COLO668 (cell line): ENCODE measurements around the gene EHD4.

Experiments
- DNase-seq: peaks from one replicate; lab custom pipeline; 2025; ENCODE audit not compliant: unreplicated experiment; lab: John Stamatoyannopoulos, UW

The EHD4 gene

DNA sequence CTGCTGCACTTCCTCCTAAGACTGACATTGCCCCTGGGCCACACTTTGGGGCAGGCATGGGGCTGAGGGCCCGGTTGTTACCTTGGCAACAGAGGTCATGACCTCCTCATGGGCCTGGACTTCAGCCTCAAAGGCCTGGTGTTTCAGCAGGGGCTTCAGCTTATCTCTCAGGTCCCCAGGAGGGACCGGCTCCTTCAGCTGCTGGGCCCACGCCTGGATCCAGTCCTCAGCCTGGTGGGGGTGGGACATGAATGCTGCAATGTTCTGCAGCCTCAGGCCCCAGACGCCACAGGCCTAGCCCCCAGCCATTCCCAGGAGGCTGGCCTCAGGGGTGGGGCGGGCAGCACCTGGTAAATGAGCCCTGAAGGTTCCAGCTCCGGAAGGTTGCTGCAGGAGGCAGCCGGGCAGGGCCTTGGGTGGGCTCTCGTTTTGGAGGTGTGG is 106.1 kb downstream of the EHD4 start:
- no peak for DNase-seq

GRCh38 chr15:41865490-41866055 is 106.8 kb downstream of the EHD4 start:
- DNase-seq = no peak

DNA sequence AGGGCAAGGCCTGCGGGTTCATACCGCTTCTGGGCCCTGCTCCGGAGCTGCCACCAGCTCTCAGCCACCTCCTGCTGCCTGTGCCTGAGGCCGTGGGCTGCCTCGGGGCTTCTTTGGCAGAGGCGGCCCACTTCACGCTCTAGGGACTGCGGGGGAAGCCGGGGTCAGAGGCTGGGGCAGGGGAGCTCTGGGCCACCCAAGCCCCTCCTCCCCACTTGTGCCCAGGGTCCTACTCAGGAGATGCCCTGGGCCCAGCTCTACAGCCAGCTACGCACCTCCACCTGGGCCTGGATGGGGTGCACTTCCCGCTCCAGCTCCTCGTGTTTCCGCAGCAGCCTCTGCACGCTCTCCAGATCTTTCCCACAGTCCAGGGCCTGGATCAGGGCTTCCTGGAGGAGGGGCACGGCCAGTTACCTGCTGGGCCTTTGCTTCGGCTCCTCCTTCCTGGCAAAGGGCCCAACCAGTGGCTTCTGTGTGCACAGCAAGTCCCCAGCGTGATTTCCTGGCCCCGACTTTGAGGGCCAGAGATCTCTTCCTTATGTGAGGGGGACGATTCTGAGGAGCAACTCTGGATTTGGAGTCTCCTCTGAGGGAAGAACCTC is 109.7 kb downstream of the EHD4 start:
- peak; percentile 46 for DNase-seq

GRCh38 chr15:41861736-41862356 is 110.5 kb downstream of the EHD4 start:
- DNase-seq = no peak

DNA sequence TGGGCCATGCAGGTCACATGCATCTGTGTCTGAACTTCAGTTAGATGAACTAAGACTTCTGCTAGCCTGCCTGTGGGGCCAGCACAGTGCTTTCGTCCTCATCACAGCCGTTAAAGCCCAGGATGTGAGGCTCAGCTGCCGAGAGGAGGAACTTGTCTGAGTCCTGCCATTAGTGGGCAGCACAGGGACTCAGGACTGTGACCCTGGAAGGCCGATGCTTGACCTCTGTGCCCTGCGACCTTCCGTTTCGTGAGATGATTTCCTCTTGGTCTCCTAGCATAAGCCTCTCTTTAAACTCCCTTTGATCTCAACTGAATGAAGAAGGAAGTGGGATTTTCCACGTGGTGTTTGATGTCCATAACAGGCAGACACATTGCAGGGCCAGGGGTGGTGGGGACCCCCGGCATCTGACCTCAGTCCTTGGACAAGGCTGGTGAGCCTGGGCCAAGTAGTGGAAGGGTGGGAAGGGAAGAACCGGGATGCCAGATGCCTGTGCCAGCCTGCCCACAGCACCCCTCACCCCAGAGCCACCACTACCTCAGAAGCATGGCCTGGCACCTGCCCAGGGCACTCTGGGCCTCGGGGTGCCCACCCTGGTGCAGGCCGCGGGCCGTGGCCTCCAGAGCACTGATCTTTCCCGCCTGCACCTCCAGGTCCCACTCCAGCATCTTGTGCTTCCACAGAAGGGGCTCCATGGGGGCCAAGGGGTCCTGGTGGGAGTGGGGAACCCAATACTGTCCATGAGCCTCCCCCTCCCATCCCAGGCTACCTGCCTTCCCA is 112.1 kb downstream of the EHD4 start:
- no peak for DNase-seq

DNA sequence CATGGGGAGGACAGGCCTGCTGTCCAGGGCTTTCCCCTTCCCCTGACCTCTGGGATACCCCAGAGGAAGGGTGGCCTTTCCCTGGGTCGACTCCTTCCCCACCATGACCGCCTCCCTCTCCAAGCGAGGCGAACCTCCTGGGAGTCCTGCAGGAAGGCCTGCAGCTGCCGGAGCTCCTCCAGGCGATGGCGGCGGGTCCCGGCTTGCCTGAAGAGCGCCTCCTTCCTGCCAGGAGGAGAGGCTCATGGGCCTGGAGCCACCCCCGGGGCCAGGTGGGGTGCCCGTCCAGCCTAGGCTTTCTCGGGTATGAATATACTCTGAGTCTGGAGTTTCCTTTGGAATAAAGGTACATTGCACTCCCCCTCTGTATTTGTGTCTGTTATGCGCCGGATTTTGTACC is 113.6 kb downstream of the EHD4 start:
- DNase-seq = no peak

GRCh38 chr15:41857316-41857715 is 115.0 kb downstream of the EHD4 start:
- no peak for DNase-seq

GRCh38 chr15:41856716-41857115 is 115.6 kb downstream of the EHD4 start:
- DNase-seq = no peak

DNA sequence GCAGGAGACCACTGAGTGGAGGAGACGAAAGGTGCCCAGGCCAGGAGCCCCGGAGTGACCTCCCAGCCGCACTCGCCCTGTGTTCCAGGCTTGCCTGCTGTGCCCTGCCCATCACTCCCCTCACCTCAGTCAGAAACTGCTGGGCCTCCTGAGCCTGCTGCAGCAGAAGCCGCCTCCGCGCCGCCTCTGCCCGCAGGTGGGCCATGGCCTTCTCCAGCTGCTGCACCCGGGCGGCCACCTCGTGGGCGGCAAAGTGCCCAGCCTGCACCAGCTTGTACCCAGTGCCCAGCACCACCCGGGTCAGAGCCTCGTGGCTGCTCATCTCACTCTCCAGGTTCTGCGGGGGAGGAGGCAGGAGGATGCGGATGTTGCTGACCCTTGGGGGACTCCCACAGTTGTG is 116.1 kb downstream of the EHD4 start:
- no peak for DNase-seq

DNA sequence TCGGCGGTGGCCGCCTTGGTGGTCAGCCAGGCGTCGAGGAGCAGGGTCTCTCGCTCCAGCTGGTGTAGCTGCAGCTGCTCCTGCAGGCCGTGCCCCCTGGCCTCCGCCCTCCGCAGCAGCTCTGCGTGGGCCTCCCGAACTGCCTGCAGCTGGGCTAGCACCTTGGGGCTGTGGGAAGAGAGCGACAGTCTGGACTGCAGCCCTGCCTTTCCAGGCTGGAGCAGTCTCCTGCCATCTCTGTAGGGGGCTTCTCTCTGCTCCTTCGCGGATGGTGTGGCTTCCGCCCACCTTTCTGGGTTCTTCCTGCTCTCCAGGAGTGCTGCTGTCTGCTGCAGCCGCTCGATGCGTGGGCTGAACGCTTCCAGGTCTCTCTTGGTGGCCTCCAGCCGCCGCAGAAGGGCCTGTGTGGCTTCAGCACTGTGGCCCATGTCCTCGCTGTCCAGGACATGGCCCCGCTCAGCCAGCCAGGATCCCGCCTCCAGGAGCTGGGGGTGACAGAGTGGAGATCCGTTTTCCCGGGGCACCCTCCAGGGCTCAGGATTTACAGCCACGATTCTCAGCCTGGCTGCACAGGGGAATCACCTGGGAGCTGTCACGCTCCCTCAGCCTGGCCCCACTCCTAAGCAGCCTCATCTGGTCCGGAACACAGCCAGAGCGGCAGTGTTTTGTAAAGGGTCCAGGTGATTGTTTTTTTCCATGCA is 116.9 kb downstream of the EHD4 start:
- no peak for DNase-seq

- DNase-seq = no peak
These were observed 117.9 kb downstream of the EHD4 start for GRCh38 chr15:41854443-41854842.

- DNase-seq = no peak
These were observed 118.5 kb downstream of the EHD4 start for GRCh38 chr15:41853831-41854230.

DNA sequence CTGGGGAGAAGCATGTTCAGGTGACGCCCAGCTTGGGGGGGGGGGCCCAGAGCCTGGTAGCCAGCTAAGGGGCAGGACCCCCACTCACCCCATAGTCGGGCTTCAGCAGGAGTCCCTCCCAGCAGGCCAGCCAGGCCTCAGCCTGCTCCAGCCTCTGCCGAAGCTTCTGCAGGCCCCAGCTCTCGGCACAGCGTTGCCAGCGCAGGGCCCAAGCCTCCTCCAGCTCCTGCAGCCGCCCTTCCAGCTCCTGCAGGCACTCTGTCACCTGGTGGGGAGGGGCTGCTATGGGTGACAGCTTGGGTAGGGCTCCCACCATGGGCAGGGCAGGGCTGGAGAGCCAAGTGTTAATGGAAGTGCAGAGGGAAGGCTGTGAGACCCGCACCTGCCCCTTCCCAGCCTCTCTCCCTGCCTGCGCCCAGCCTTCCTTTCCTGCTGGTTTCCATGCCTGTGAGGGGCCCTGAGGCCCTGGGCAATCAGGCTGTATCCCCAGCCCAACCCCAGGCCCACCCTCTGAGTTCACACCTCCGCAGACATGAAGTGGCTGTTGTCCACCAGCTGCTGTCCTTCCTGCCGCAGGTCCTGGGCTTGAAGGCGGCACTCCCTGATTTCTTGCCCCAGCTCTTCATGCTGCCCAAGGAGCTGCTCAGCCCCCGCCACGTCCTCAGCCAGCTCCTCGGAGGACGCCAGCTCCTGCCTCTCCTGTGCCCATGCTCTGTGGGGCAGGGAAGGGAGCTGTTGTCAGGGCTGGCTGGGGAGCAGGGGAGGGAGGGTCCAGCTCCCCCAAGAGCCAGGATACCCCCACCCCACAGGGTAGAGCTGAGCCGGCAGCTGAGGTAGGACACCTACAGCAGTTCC is 119.4 kb downstream of the EHD4 start:
- DNase-seq = no peak

DNA sequence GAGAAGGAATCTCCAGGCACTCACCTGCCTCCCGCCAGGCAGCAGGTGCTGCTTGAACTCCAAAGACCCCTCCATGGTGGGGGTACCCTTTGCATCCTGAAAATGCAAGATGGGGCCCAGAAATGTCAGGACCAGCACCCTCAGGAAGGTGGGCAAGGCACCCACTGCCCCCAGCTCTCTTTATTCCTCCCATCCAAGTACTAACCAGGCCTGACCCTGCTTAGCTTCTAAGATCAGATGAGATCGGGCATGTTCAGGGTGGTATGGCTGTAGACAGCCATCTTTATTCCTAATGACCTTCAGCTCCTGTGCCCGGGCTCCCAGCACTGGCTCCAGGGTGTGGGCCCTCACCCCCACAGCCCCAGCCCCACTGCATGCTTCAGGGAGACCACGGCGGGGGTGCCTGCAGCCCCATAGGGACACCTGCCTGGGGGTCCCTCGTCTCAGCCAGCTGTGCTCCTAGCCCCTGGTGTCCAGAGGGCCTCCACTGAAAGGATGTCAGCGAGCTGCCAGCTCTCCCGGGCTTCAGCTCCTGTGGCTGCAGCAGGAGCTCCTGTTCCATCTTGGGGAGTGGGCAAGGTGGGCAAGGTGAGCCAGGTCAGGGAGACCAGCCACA is 120.5 kb downstream of the EHD4 start:
- no peak for DNase-seq

DNA sequence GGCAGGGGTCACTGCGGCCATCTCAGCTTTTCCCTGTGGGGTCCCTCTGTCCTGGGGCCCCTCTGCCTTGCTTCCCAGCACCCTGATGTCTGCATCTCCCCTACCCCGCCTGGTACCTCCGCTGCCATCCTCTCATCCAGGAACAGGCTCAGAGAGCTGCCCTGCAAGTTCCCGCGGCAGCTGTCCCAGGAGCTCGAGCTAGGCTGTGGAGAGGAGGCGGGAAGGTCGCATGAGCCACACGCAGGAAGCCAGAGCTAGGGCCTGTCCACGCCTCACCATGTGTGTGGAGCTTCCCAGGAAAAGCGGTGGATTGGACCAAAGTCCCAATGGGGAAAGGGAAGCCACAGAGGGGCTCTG is 121.2 kb downstream of the EHD4 start:
- DNase-seq = no peak

- no peak for DNase-seq
These were observed 121.7 kb downstream of the EHD4 start for GRCh38 chr15:41850482-41851166.

DNA sequence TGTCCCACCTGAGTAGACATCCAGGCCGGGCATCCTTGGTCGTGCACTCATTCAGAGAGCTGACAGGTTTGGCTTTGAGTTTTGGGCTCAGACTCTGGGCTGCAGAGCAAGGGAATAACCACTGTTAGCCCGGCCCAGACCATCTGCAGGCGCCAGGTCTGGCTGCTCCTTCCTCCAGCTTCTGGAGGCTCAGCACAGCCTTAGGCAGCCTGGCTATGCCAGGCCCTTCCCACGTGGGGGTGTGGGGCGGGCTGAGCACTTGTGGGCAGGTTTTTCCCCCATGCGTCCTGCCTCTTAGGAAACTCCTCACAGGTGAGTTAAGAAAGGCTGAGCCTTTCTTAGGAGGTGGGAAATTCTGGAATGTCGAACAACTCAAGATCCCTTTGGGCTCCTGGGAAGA is 122.5 kb downstream of the EHD4 start:
- no peak for DNase-seq

GRCh38 chr15:41849204-41849603 is 123.2 kb downstream of the EHD4 start:
- DNase-seq = no peak

- no peak for DNase-seq
These were observed 123.7 kb downstream of the EHD4 start for GRCh38 chr15:41848631-41849030.

- no peak for DNase-seq
These were observed 124.4 kb downstream of the EHD4 start for GRCh38 chr15:41847981-41848380.
